Fibroblast of lung (primary cell): ENCODE results near the gene DISP3. TPM values are rescaled to one million over a fixed set of nuclear protein-coding genes. Genes with fewer than 3 reads are reported as not detected.

Experiments
- DNase-seq, 2 donors: peaks; one replicate each; pipeline versions ENCODE4 v3.0.0 to v3.0.0-alpha.2; 2010; ENCODE audit warnings: low read depth in 2 of 2
- H2AFZ ChIP-seq: 2 replicates; pipeline ENCODE4 v1.5.1; 2012; ENCODE audit warnings: low read length, control low read depth, inconsistent platforms
- H3K27ac ChIP-seq: 2 replicates; pipeline ENCODE4 v1.5.1; 2011; ENCODE audit warnings: low read length, control low read depth; ENCODE audit not compliant: insufficient read depth
- H3K27me3 ChIP-seq: 2 replicates; pipeline ENCODE4 v1.5.1; 2011; ENCODE audit warnings: mild to moderate bottlenecking, low read length; ENCODE audit not compliant: control insufficient read depth, insufficient read depth
- H3K36me3 ChIP-seq: 2 replicates; pipeline ENCODE4 v1.5.1; 2011; ENCODE audit warnings: low read length; ENCODE audit not compliant: control insufficient read depth, insufficient read depth
- H3K4me1 ChIP-seq: 2 replicates; pipeline ENCODE4 v1.5.1; 2011; ENCODE audit warnings: low read length; ENCODE audit not compliant: control insufficient read depth, insufficient read depth; ENCODE audit errors: extremely low read depth
- H3K4me2 ChIP-seq: 2 replicates; pipeline ENCODE4 v1.5.1; 2011; ENCODE audit warnings: low read length, control low read depth; ENCODE audit not compliant: insufficient read depth; ENCODE audit errors: extremely low read depth
- H3K4me3 ChIP-seq, 4 experiments: fragments of 200-600 bp in 1 of 4; sonication (generic) in 1 of 4; replicated peaks in 1 of 4; 2 replicates each; pipeline ENCODE4 v1.5.1; 2011 to 2016; ENCODE audit warnings: low read length in 4 of 4, low read depth in 3 of 4, mild to moderate bottlenecking in 3 of 4, control low read depth in 2 of 4, inconsistent platforms in 1 of 4, mixed read lengths in 1 of 4; ENCODE audit not compliant: insufficient read depth in 1 of 4; ENCODE audit errors: control extremely low read depth in 1 of 4
- H3K79me2 ChIP-seq: 2 replicates; pipeline ENCODE4 v1.5.1; 2012; ENCODE audit warnings: mild to moderate bottlenecking, low read length, inconsistent platforms; ENCODE audit not compliant: control insufficient read depth, insufficient read depth
- H3K9ac ChIP-seq: 2 replicates; pipeline ENCODE4 v1.5.1; 2011; ENCODE audit warnings: mild to moderate bottlenecking, low read length, control low read depth; ENCODE audit not compliant: insufficient read depth
- H3K9me3 ChIP-seq: 2 replicates; pipeline ENCODE4 v1.5.1; 2012; ENCODE audit warnings: low read depth, low read length; ENCODE audit not compliant: control insufficient read depth, insufficient read depth
- H4K20me1 ChIP-seq: 2 replicates; pipeline ENCODE4 v1.5.1; 2011; ENCODE audit warnings: low read length; ENCODE audit not compliant: control insufficient read depth, insufficient read depth; ENCODE audit errors: extremely low read depth
- CTCF ChIP-seq, 2 donors: IDR thresholded peaks in 1 of 2; conservative IDR thresholded peaks in 1 of 2; 1 replicate in 1 of 2; 2 replicates in 1 of 2; pipeline ENCODE4 v1.5.1; 2011 to 2012; ENCODE audit warnings: low read length in 2 of 2, control low read depth in 1 of 2, inconsistent platforms in 1 of 2, low read depth in 1 of 2, mild to moderate bottlenecking in 1 of 2
- EZH2 ChIP-seq: IDR thresholded peaks from 2 replicates; pipeline ENCODE4 v1.5.1; 2012; ENCODE audit warnings: low read length, control low read depth, mild to moderate bottlenecking; ENCODE audit errors: missing control alignments
- polyA minus RNA-seq: library from RNA; depleted of rRNA, polyadenylated mRNA; stranded (reverse); fragments of >200 nt; gene quantifications from 2 replicates; pipeline ENCODE4 v1.2.3, GENCODE V29; 2011; ENCODE audit warnings: low replicate concordance
- polyA plus RNA-seq, 2 donors: library from polyadenylated mRNA; depleted of rRNA in 1 of 2; stranded (reverse) in 1 of 2; unstranded in 1 of 2; fragments of >200 nt; gene quantifications; 2 replicates each; pipeline ENCODE4 v1.2.1, GENCODE V29; 2011 to 2012; ENCODE audit warnings: missing spikeins in 1 of 2
- total RNA-seq: library from RNA; depleted of rRNA; stranded (reverse); fragments of >200 nt; gene quantifications from 2 replicates; pipeline ENCODE4 v1.2.1, GENCODE V29; 2014

The DISP3 gene
- total RNA-seq = under 0.01 TPM in 1 of 2 replicates, not detected in the other
- 0.02 TPM in 1 of 2 replicates, not detected in the other for polyA plus RNA-seq
- polyA plus RNA-seq (2012) = 0.05 TPM in 1 of 2 replicates, not detected in the other
- not detected in 2 replicates for polyA minus RNA-seq

- Histone ChIP-seq H3K27ac (no peak within 1 kb of the TSS), H3K4me1 (no peaks in the 10 kb centered on the region), H3K4me2 (peak within 1 kb of the TSS; percentile 35), H3K4me3 (peak within 1 kb of the TSS; percentile 12 to 54 (median 32)), H3K79me2 (no peaks in the 10 kb centered on the region), H3K9me3 (no peaks in the 10 kb centered on the region), H3K27me3 (peaks cover 6% of the 10 kb centered on the region), H3K36me3 (no peaks in the 10 kb centered on the region), H2AFZ (peak within 1 kb of the TSS; percentile 17), H3K9ac (peak within 1 kb of the TSS; percentile 51), H4K20me1 (no peaks in the 10 kb centered on the region)
- peak; percentile 36 to 46 for DNase-seq
- TF ChIP-seq EZH2 (no peak), CTCF (conservative IDR thresholded peaks at IDR 0.05 in 1 of 2, IDR thresholded peaks at IDR 0.05 in 1 of 2; ENCODE audit: low read depth in 1 of 2, low read length in 2 of 2) (peak; percentile 22 to 39)
Measured at GRCh38 chr1:11478571-11479374, at the start of gene DISP3. TSS of gene DISP3 (plus strand) at chr1:11479155. CDS start at chr1:11500993, 21,838 bp downstream.

GRCh38 chr1:11429226-11429625, 49.7 kb upstream of the DISP3 start:
- Histone ChIP-seq H3K27me3 (no peaks in the 10 kb centered on the region), H3K4me1 (no peaks in the 10 kb centered on the region), H3K9ac (no peak overlapping the region), H3K27ac (no peak overlapping the region), H2AFZ (no peak overlapping the region), H3K9me3 (no peaks in the 10 kb centered on the region), H3K4me3 (no peak overlapping the region), H3K36me3 (no peaks in the 10 kb centered on the region), H3K79me2 (no peaks in the 10 kb centered on the region), H3K4me2 (no peak overlapping the region), H4K20me1 (no peaks in the 10 kb centered on the region)
- DNase-seq = no peak
- no peak for TF ChIP-seq CTCF (conservative IDR thresholded peaks at IDR 0.05 in 1 of 2, IDR thresholded peaks at IDR 0.05 in 1 of 2; ENCODE audit: low read depth in 1 of 2, low read length in 2 of 2)
- no peak for TF ChIP-seq EZH2

- H3K27me3 ChIP-seq = no peaks in the 10 kb centered on the region
- TF ChIP-seq EZH2 = no peak
- no peak for TF ChIP-seq CTCF (conservative IDR thresholded peaks at IDR 0.05 in 1 of 2, IDR thresholded peaks at IDR 0.05 in 1 of 2; ENCODE audit: low read depth in 1 of 2, low read length in 2 of 2)
- no peaks in the 10 kb centered on the region for H3K79me2 ChIP-seq
- no peaks in the 10 kb centered on the region for H3K9me3 ChIP-seq
- H2AFZ ChIP-seq = no peak overlapping the region
- H3K9ac ChIP-seq = no peak overlapping the region
- no peak overlapping the region for H3K4me3 ChIP-seq
- H4K20me1 ChIP-seq = no peaks in the 10 kb centered on the region
- H3K27ac ChIP-seq = no peak overlapping the region
- no peaks in the 10 kb centered on the region for H3K36me3 ChIP-seq
- H3K4me2 ChIP-seq = no peak overlapping the region
- H3K4me1 ChIP-seq = no peaks in the 10 kb centered on the region
- DNase-seq = no peak
Measured at GRCh38 chr1:11429935-11430334, 49.0 kb upstream of the DISP3 start.
